NB4 (cell line): Measurements from ENCODE around the gene TMEM204.

Experiments
- DNase-seq: peaks from one replicate; pipeline ENCODE4 v3.0.0; 2010; ENCODE audit warnings: low read depth
- H3K4me3 ChIP-seq: one replicate; pipeline ENCODE4 v1.5.1; 2011; ENCODE audit warnings: mild to moderate bottlenecking, low read depth, low read length, moderate library complexity
- MYC ChIP-seq: IDR thresholded peaks from 2 replicates; pipeline ENCODE4 v1.6.1; 2011; ENCODE audit warnings: low read depth, low read length
- POLR2A ChIP-seq: IDR thresholded peaks from 2 replicates; pipeline ENCODE4 v1.6.1; 2011; ENCODE audit warnings: mild to moderate bottlenecking; ENCODE audit not compliant: insufficient read length; ENCODE audit errors: extremely low read depth
- TF ChIP-seq, protein P1 (sequence below): IDR thresholded peaks from one replicate; pipeline ENCODE4 v1.5.1; 2012; ENCODE audit warnings: low read depth, low read length
- TF ChIP-seq, protein P2 (sequence below): IDR thresholded peaks from 2 replicates; pipeline ENCODE4 v1.6.1; 2011; ENCODE audit warnings: low read depth, low read length

TMEM204 gene

DNA sequence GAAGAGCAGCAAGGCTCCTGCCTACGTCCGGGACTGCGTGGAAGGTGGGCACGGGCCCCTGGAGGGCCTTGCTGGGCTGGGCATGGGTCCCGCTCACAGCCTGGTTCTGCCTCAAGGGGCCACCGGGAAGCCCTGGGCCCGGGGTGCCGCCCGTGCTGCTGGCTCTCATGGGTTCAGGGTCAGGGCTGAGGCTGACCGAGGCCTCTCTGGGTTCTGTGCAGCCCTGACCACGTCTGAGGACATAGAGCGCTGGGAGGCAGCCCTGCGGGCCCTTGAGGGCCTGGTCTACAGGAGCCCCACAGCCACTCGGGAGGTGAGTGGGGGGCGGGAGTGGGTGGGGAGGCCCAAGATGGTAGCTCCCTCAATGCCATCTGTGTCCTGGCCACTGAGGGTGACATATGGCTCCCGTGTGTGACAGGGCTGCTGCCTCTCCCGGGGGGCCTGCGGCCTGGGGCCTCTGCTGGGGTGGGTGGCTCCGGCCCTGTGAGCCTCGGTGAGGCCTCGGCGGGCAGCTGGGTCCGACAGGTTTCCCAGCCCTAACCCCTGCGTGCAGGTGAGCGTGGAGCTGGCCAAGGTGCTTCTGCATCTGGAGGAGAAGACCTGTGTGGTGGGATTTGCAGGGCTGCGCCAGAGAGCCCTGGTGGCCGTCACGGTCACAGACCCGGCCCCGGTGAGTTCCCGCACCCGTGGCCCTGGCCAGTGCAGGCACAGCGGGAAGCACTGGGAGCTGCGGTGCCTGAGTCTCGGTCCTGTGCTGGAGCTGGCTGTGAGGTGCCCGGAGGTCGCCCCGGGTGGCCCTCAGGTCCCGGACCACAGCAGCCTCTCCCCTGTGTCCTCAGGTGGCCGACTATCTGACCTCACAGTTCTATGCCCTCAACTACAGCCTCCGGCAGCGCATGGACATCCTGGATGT lies 31.1 kb upstream of the TMEM204 start:
- H3K4me3 ChIP-seq = no peak overlapping the region
- DNase-seq = no peak
- TF ChIP-seq POLR2A (no peak), MYC (no peak)
- TF ChIP-seq, protein P1, sequence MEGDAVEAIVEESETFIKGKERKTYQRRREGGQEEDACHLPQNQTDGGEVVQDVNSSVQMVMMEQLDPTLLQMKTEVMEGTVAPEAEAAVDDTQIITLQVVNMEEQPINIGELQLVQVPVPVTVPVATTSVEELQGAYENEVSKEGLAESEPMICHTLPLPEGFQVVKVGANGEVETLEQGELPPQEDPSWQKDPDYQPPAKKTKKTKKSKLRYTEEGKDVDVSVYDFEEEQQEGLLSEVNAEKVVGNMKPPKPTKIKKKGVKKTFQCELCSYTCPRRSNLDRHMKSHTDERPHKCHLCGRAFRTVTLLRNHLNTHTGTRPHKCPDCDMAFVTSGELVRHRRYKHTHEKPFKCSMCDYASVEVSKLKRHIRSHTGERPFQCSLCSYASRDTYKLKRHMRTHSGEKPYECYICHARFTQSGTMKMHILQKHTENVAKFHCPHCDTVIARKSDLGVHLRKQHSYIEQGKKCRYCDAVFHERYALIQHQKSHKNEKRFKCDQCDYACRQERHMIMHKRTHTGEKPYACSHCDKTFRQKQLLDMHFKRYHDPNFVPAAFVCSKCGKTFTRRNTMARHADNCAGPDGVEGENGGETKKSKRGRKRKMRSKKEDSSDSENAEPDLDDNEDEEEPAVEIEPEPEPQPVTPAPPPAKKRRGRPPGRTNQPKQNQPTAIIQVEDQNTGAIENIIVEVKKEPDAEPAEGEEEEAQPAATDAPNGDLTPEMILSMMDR = no peak
- TF ChIP-seq, protein P2, sequence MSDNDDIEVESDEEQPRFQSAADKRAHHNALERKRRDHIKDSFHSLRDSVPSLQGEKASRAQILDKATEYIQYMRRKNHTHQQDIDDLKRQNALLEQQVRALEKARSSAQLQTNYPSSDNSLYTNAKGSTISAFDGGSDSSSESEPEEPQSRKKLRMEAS = no peak

DNA sequence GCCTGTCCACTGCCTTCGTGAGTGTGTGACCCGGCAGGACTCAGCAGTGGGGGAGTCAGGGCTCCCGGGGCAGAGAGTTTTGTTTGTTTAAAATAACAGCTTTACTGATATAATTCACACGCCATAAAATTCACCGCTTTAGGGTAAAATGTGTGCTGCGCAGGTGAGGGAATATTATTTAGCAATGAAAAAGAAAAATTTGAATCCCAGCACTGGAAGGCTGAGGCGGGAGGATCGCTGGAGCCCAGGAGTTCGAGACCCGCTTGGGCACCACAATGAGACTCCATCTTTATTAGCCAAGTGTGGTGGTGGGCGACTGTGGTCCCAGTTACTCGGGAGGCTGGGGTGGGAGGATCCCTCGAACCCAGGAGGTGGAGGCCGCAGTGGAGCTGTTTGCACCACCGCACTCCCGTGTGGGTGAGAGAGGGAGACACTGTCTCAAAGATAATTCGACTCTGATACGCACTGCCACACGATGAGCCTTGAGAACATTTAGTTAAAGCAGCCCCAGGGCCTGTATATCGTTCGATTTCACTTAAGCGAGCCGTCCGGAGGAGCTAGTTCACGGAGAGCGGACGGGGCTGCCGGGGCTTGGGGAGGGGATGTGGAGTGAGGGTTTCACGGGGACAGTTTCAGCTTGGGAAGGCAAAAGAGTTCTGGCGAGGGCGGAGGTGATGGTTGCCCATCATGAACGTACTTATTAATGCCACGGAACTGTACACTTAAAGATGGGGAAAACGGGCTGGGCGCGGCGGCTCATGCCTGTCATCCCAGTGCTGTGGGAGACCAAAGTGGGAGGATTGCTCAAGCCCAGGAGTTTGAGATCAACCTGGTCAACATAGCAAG lies 30.1 kb upstream of the TMEM204 start:
- DNase-seq = no peak
- TF ChIP-seq MYC = no peak
- TF ChIP-seq, protein P2 = no peak
- TF ChIP-seq, protein P1 = no peak
- no peak for TF ChIP-seq POLR2A
- no peak overlapping the region for H3K4me3 ChIP-seq

DNA sequence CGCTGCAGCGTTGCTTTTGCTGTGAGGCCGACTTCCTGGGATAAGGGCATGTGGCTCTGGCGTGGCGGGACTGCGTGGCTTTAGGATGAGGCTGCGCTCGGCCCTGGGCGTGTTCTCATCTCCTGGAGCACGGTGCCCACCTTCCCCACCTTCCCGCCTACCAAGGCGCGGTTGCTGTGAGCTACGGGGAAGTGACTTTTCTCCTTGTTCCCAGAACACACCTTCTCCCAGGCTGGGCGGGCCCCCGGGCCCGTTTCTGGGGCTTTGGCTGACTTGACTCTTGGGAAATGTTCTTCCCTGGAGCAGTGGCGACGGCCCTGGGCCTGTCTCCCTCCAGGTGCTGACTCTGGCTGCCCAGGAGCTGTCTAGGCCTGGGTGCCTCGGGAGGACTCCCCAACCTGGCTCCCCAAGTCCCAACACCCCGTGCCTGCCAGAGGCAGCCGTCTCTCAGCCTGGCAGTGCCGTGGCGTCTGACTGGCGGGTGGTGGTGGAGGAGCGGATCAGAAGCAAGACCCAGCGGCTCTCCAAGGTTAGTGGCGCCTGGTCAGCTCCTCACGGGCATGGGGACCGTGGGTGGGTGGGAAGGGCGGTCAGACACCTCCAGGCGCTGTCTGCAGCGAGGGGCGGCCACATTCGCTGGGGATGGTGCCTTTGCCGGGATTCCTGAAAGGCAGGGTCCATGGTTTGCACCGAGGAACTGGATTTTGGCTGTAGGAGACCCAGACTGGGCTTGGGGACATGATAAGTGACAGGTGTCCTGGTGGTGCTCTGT lies 28.2 kb upstream of the TMEM204 start:
- no peak for DNase-seq
- no peak for TF ChIP-seq MYC
- H3K4me3 ChIP-seq = no peak overlapping the region

DNA sequence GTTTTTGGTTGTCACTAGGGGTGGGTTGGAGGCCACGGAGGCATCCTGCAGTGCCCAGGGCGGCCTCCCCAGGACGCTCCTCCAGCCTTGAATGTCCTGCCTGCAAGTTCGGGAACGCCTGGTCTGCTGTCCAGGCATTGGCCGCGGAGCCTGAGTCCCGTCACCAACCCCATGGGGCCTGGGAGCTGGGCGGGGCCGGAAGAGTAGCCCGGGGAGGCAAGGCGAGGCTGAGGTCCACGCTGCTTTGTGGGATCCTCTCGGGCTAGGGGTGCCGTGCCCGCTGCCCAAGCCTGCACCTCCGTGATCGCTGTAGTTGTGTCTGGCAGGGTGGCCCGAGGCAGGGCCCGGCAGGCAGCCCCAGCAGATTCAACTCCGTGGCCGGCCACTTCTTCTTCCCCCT lies 27.6 kb upstream of the TMEM204 start:
- TF ChIP-seq, protein P2 = no peak
- TF ChIP-seq MYC (no peak), POLR2A (no peak)
- TF ChIP-seq, protein P1 = no peak
- H3K4me3 ChIP-seq = no peak overlapping the region
- no peak for DNase-seq

DNA sequence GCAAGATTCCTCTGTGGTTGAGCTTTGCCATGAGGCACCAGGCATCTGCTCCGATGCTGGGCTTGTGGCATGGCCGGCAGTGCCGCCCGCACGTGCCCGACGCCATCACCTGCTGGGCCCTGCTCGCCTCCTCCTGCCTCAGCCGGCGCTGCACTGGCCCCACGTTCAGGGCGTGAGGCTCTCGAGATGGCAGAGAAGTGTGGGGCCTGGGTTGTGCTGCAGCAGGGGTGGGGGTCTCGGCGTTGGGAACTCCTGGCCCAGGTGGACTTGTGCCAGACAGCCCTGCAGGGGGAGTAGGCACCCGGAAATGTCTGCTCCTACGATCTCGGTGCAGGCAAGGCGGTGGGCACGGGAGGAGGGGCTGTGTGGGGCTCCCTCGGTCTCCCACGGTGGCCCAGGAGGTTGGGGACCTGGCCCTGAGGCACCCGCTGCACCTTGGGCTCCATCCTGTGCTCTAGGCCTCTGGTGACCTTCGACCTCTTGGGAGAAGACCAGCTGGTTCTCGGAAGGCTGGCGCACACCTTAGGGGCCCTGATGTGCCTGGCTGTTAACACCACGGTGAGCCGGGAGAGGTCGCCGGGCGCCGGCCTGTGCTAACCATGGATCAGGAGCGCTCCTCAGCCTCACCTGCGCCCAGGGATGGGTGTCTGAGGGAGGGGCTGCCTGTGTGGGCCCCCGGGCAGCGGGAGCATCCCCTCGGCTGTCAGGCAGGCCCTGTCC lies 26.8 kb upstream of the TMEM204 start:
- no peak overlapping the region for H3K4me3 ChIP-seq
- DNase-seq = no peak
- TF ChIP-seq MYC (no peak), POLR2A (no peak)
- TF ChIP-seq, protein P2 = no peak
- TF ChIP-seq, protein P1 = no peak
